Ectodermal cell (in vitro differentiated cells): Measurements from ENCODE around the gene RNASEH2C.
"Not testable (repeated sequence)": the region's sequence is repeated elsewhere in the genome, so short reads cannot be mapped to it uniquely, and the experiment has no call there.

Experiments
- H3K27ac ChIP-seq: 2 replicates; pipeline ENCODE4 v1.7.0; 2013; ENCODE audit warnings: mild to moderate bottlenecking, low read depth, low read length; ENCODE audit not compliant: insufficient read depth, poor library complexity, severe bottlenecking
- H3K27me3 ChIP-seq: 2 replicates; pipeline ENCODE4 v1.7.0; 2013; ENCODE audit warnings: mild to moderate bottlenecking, low read length; ENCODE audit not compliant: insufficient read depth, control insufficient read depth, poor library complexity, severe bottlenecking
- H3K36me3 ChIP-seq: one replicate; pipeline ENCODE4 v1.7.0; 2013; ENCODE audit warnings: low read length; ENCODE audit not compliant: control insufficient read depth, insufficient read depth
- H3K4me1 ChIP-seq: one replicate; pipeline ENCODE4 v1.7.0; 2013; ENCODE audit warnings: low read length; ENCODE audit not compliant: control insufficient read depth, insufficient read depth
- H3K4me3 ChIP-seq: 2 replicates; pipeline ENCODE4 v1.7.0; 2013; ENCODE audit warnings: low read depth, low read length, control low read depth; ENCODE audit not compliant: insufficient read depth
- H3K9me3 ChIP-seq: 2 replicates; pipeline ENCODE4 v1.7.0; 2013; ENCODE audit warnings: mild to moderate bottlenecking, low read length, moderate library complexity; ENCODE audit not compliant: control insufficient read depth
- WGBS, 2 experiments: methylation state at CpG; one replicate each; pipeline ENCODE4 v1.1.7; 2013; ENCODE audit warnings: missing lambda C conversion rate in 2 of 2; 5-methylcytosine and 5-hydroxymethylcytosine counted together

RNASEH2C gene

GRCh38 chr11:65710421-65710820, 10.2 kb downstream of the RNASEH2C start:
- Histone ChIP-seq H3K27me3 (peaks cover 12% of the 10 kb centered on the region), H3K36me3 (peaks cover 13% of the 10 kb centered on the region), H3K27ac (no peak overlapping the region), H3K9me3 (no peaks in the 10 kb centered on the region), H3K4me1 (peaks cover 3% of the 10 kb centered on the region), H3K4me3 (no peak overlapping the region)
- WGBS, 2 experiments: 86 to 92% methylated on average over 3 of the region's 3 CpGs

GRCh38 chr11:65709661-65710060, 10.9 kb downstream of the RNASEH2C start:
- 84 to 86% methylated on average over 8 of the region's 8 CpGs for WGBS, 2 experiments
- peaks cover 6% of the 10 kb centered on the region for H3K36me3 ChIP-seq
- no peak overlapping the region for H3K27ac ChIP-seq
- H3K4me1 ChIP-seq: peaks cover 3% of the 10 kb centered on the region
- peaks cover 16% of the 10 kb centered on the region for H3K27me3 ChIP-seq
- no peaks in the 10 kb centered on the region for H3K9me3 ChIP-seq
- H3K4me3 ChIP-seq: no peak overlapping the region

GRCh38 chr11:65708451-65708850, 12.1 kb downstream of the RNASEH2C start:
- 88 to 93% methylated on average over 5 of the region's 5 CpGs for WGBS, 2 experiments
- Histone ChIP-seq H3K36me3 (no peaks in the 10 kb centered on the region), H3K9me3 (no peaks in the 10 kb centered on the region), H3K27ac (no peak overlapping the region), H3K27me3 (peaks cover 16% of the 10 kb centered on the region), H3K4me3 (no peak overlapping the region), H3K4me1 (peaks cover 3% of the 10 kb centered on the region)

- not testable (repeated sequence) for H3K36me3 ChIP-seq, H3K27ac ChIP-seq, H3K9me3 ChIP-seq, H3K4me1 ChIP-seq, H3K4me3 ChIP-seq
- 91 to 95% methylated on average over 10 of the region's 12 CpGs for WGBS, 2 experiments
- H3K27me3 ChIP-seq: peaks cover 21% of the 10 kb centered on the region
These were observed 13.6 kb downstream of the RNASEH2C start for GRCh38 chr11:65707002-65707401.

GRCh38 chr11:65706303-65706763, 14.3 kb downstream of the RNASEH2C start:
- H3K4me3 ChIP-seq, H3K9me3 ChIP-seq, H3K4me1 ChIP-seq, H3K36me3 ChIP-seq, H3K27ac ChIP-seq: not testable (repeated sequence)
- WGBS, 2 experiments: 19% methylated on average over 14 of the region's 14 CpGs
- H3K27me3 ChIP-seq: peaks cover 21% of the 10 kb centered on the region

GRCh38 chr11:65703846-65704245, 16.8 kb downstream of the RNASEH2C start:
- 76 to 85% methylated on average over 3 of the region's 4 CpGs for WGBS, 2 experiments
- Histone ChIP-seq H3K27ac (no peak overlapping the region), H3K4me3 (no peak overlapping the region)

GRCh38 chr11:65701686-65702085, 18.9 kb downstream of the RNASEH2C start:
- Histone ChIP-seq H3K4me1 (no peaks in the 10 kb centered on the region), H3K27ac (no peak overlapping the region), H3K27me3 (peaks cover 18% of the 10 kb centered on the region), H3K9me3 (no peaks in the 10 kb centered on the region), H3K36me3 (no peaks in the 10 kb centered on the region), H3K4me3 (no peak overlapping the region)
- WGBS, 2 experiments: 87% methylated on average over 1 of the region's 1 CpG; no CpG with 5 or more reads in 1 of the 2 experiments

More at GRCh38 chr11:65703846-65704245, 16.8 kb downstream of the RNASEH2C start:
- peaks cover 25% of the 10 kb centered on the region for H3K27me3 ChIP-seq
- no peaks in the 10 kb centered on the region for H3K4me1 ChIP-seq
- H3K36me3 ChIP-seq: no peaks in the 10 kb centered on the region
- no peaks in the 10 kb centered on the region for H3K9me3 ChIP-seq

GRCh38 chr11:65700399-65700798, 20.2 kb downstream of the RNASEH2C start:
- Histone ChIP-seq H3K4me1 (no peaks in the 10 kb centered on the region), H3K9me3 (no peaks in the 10 kb centered on the region), H3K36me3 (no peaks in the 10 kb centered on the region), H3K4me3 (no peak overlapping the region), H3K27me3 (peaks cover 14% of the 10 kb centered on the region), H3K27ac (no peak overlapping the region)
- WGBS, 2 experiments: 81% methylated on average over 3 of the region's 3 CpGs; no CpG with 5 or more reads in 1 of the 2 experiments

- Histone ChIP-seq H3K4me1 (no peaks in the 10 kb centered on the region), H3K27ac (no peak overlapping the region), H3K27me3 (peaks cover 10% of the 10 kb centered on the region), H3K4me3 (no peak overlapping the region), H3K9me3 (no peaks in the 10 kb centered on the region), H3K36me3 (no peaks in the 10 kb centered on the region)
- WGBS, 2 experiments: 80 to 82% methylated on average over 7 of the region's 7 CpGs
These were observed 21.3 kb downstream of the RNASEH2C start for GRCh38 chr11:65699306-65699705.

GRCh38 chr11:65698205-65698604, 22.4 kb downstream of the RNASEH2C start:
- H3K9me3 ChIP-seq: no peaks in the 10 kb centered on the region
- H3K27ac ChIP-seq: no peak overlapping the region
- no peaks in the 10 kb centered on the region for H3K4me1 ChIP-seq
- 82 to 91% methylated on average over 8 of the region's 8 CpGs for WGBS, 2 experiments
- H3K4me3 ChIP-seq: no peak overlapping the region
- H3K36me3 ChIP-seq: no peaks in the 10 kb centered on the region
- peaks cover 10% of the 10 kb centered on the region for H3K27me3 ChIP-seq
